Mesenchymal stem cell (in vitro differentiated cells and primary cell): ENCODE results near the gene RBM20.
A peak's percentile ranks its signal among the peaks of the same experiment; 100 is the strongest.

ENCODE experiments used
- DNase-seq: peaks from one replicate; pipeline ENCODE4 v3.0.0-alpha.2; 2013
- H2AFZ ChIP-seq: one replicate; pipeline ENCODE4 v1.6.1; 2013; ENCODE audit warnings: low read depth, mild to moderate bottlenecking, control low read depth, inconsistent platforms, low read length, moderate library complexity
- H2AK5ac ChIP-seq: 2 replicates; pipeline ENCODE4 v1.6.1; 2013; ENCODE audit warnings: low read length, moderate library complexity, mild to moderate bottlenecking, inconsistent platforms; ENCODE audit not compliant: severe bottlenecking
- H2BK120ac ChIP-seq: one replicate; pipeline ENCODE4 v1.6.1; 2013; ENCODE audit warnings: low read depth, mild to moderate bottlenecking, inconsistent platforms, low read length, moderate library complexity
- H2BK12ac ChIP-seq, 2 experiments: one replicate each; pipeline ENCODE4 v1.6.1; 2013; ENCODE audit warnings: inconsistent platforms in 2 of 2, low read length in 2 of 2, mild to moderate bottlenecking in 2 of 2, moderate library complexity in 2 of 2, control low read depth in 1 of 2
- H2BK15ac ChIP-seq: one replicate; pipeline ENCODE4 v1.6.1; 2013; ENCODE audit warnings: mild to moderate bottlenecking, low read depth, inconsistent platforms; ENCODE audit not compliant: poor library complexity, severe bottlenecking
- H2BK5ac ChIP-seq: 2 replicates; pipeline ENCODE4 v1.6.1; 2013; ENCODE audit warnings: low read depth, mild to moderate bottlenecking, low read length, control low read depth, inconsistent platforms; ENCODE audit not compliant: poor library complexity, severe bottlenecking
- H3K14ac ChIP-seq, 2 experiments: one replicate each; pipeline ENCODE4 v1.6.1; 2013; ENCODE audit warnings: inconsistent platforms in 2 of 2, low read length in 2 of 2, control low read depth in 1 of 2, mild to moderate bottlenecking in 1 of 2, moderate library complexity in 1 of 2
- H3K18ac ChIP-seq, 2 experiments: one replicate each; pipeline ENCODE4 v1.6.1; 2013; ENCODE audit warnings: inconsistent platforms in 2 of 2, low read length in 2 of 2, control low read depth in 1 of 2, low read depth in 1 of 2, mild to moderate bottlenecking in 1 of 2
- H3K23ac ChIP-seq, 2 experiments: one replicate each; pipeline ENCODE4 v1.6.1; 2013; ENCODE audit warnings: inconsistent platforms in 2 of 2, low read length in 2 of 2, mild to moderate bottlenecking in 2 of 2, moderate library complexity in 2 of 2, control low read depth in 1 of 2
- H3K27ac ChIP-seq: 2 replicates; pipeline ENCODE4 v1.5.1; 2013; ENCODE audit warnings: mild to moderate bottlenecking, moderate library complexity, low read length, control low read depth, inconsistent platforms; ENCODE audit not compliant: poor library complexity, severe bottlenecking
- H3K27me3 ChIP-seq, 2 experiments: 2 replicates each; pipeline versions ENCODE4 v1.6.1 to v1.7.0; 2013; ENCODE audit warnings: low read length in 2 of 2, mild to moderate bottlenecking in 2 of 2, moderate library complexity in 2 of 2, control low read depth in 1 of 2, inconsistent platforms in 1 of 2; ENCODE audit not compliant: control insufficient read depth in 1 of 2, insufficient read depth in 1 of 2
- H3K36me3 ChIP-seq, 2 experiments: 2 replicates each; pipeline versions ENCODE4 v1.6.1 to v1.7.0; 2013; ENCODE audit warnings: low read length in 2 of 2, control low read depth in 1 of 2, inconsistent platforms in 1 of 2, low read depth in 1 of 2, mild to moderate bottlenecking in 1 of 2; ENCODE audit not compliant: insufficient read depth in 2 of 2, control insufficient read depth in 1 of 2
- H3K4ac ChIP-seq, 2 experiments: one replicate each; pipeline ENCODE4 v1.6.1; 2013; ENCODE audit warnings: inconsistent platforms in 2 of 2, low read length in 2 of 2, mild to moderate bottlenecking in 2 of 2, moderate library complexity in 2 of 2, control low read depth in 1 of 2, low read depth in 1 of 2
- H3K4me1 ChIP-seq: 2 replicates; pipeline ENCODE4 v1.6.1; 2013; ENCODE audit warnings: low read depth, low read length, control low read depth; ENCODE audit not compliant: control insufficient read depth, insufficient read depth
- H3K4me2 ChIP-seq: 2 replicates; pipeline ENCODE4 v1.6.1; 2013; ENCODE audit warnings: low read length, mild to moderate bottlenecking, inconsistent platforms; ENCODE audit not compliant: poor library complexity, severe bottlenecking
- H3K4me3 ChIP-seq, 2 experiments: 2 replicates each; pipeline versions ENCODE4 v1.5.1 to v1.7.0; 2013; ENCODE audit warnings: low read length in 2 of 2, mild to moderate bottlenecking in 2 of 2, control low read depth in 1 of 2, low read depth in 1 of 2; ENCODE audit not compliant: insufficient read depth in 1 of 2
- H3K79me1 ChIP-seq: replicated peaks from 2 replicates; pipeline ENCODE4 v1.6.1; 2013; ENCODE audit warnings: mild to moderate bottlenecking, control low read depth, low read length, inconsistent platforms; ENCODE audit not compliant: poor library complexity, severe bottlenecking
- H3K9ac ChIP-seq: 2 replicates; pipeline ENCODE4 v1.7.0; 2013; ENCODE audit warnings: mild to moderate bottlenecking, low read length, moderate library complexity
- H3K9me3 ChIP-seq: 2 replicates; pipeline ENCODE4 v1.7.0; 2013; ENCODE audit warnings: mild to moderate bottlenecking, low read length; ENCODE audit not compliant: control insufficient read depth
- H4K8ac ChIP-seq: one replicate; pipeline ENCODE4 v1.6.1; 2013; ENCODE audit warnings: inconsistent platforms, mild to moderate bottlenecking, low read length, moderate library complexity
- H4K91ac ChIP-seq: one replicate; pipeline ENCODE4 v1.6.1; 2013; ENCODE audit warnings: mild to moderate bottlenecking, low read length, inconsistent platforms
- WGBS: methylation state at CpG from one replicate; pipeline ENCODE4 v1.1.7; 2013; ENCODE audit warnings: mixed read lengths; 5-methylcytosine and 5-hydroxymethylcytosine counted together

The RBM20 gene

GRCh38 chr10:110717781-110718589 lies 73.8 kb downstream of the RBM20 start:
- H2AK5ac ChIP-seq: no peak overlapping the region
- no peak overlapping the region for H2AFZ ChIP-seq
- no peak overlapping the region for H4K8ac ChIP-seq
- H2BK5ac ChIP-seq: no peak overlapping the region
- peak overlapping the region in 1 of 2 experiments; percentile 7 for H3K18ac ChIP-seq
- no peak overlapping the region for H4K91ac ChIP-seq
- no peak overlapping the region for H2BK120ac ChIP-seq
- no peak overlapping the region for H2BK15ac ChIP-seq
- peak overlapping the region in 1 of 2 experiments; percentile 62 for H3K14ac ChIP-seq
- no peak for DNase-seq
- H3K4me3 ChIP-seq: no peak overlapping the region
- H3K27ac ChIP-seq: no peak overlapping the region
- H3K4me2 ChIP-seq: no peak overlapping the region
- H3K27me3 ChIP-seq: peaks cover 0 to 52% of the 10 kb centered on the region in 2 experiments
- no peak overlapping the region for H2BK12ac ChIP-seq
- no peaks in the 10 kb centered on the region for H3K4me1 ChIP-seq
- H3K36me3 ChIP-seq: no peaks in the 10 kb centered on the region
- H3K9ac ChIP-seq: no peak overlapping the region
- H3K9me3 ChIP-seq: no peaks in the 10 kb centered on the region
- 40% methylated on average over 4 of the region's 4 CpGs for WGBS
- H3K23ac ChIP-seq: peak overlapping the region in 1 of 2 experiments; percentile 90
- no peaks in the 10 kb centered on the region for H3K79me1 ChIP-seq
- H3K4ac ChIP-seq: no peak overlapping the region

DNA sequence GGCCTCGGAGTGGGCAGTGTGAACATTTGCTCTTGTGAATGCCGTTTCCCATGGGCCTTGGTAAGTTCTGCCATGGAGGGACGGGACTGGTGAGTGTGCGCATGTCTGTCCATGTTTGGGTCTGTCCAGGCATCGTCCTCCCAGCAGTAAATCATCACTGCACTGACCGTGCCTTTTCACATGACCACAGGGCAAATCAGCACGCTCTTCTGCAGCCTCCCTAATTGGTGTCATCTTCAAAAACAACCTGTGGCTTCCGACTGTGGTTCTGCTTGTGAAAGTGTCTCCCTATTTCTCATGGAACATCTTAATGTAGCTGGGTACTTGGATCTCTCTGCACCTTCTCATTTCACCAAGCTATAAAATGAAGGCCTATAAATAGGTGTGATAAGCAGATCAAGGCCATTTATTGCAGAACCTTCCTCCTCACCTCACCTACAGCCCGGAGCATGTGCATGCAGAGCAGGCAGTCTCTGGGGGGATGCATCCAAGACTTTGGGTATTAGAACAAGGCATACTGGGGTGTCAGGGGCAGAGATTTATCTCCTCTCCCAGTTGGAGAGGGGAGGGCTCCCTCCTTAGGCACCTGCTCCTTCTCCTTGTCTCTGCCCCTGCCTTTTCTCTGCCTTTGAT lies 77.4 kb downstream of the RBM20 start:
- Histone ChIP-seq H3K4me2 (no peak overlapping the region), H3K18ac (no peak overlapping the region), H3K9me3 (peaks cover 4% of the 10 kb centered on the region), H3K79me1 (no peaks in the 10 kb centered on the region), H2BK15ac (no peak overlapping the region), H3K36me3 (no peaks in the 10 kb centered on the region), H2AFZ (no peak overlapping the region), H3K9ac (no peak overlapping the region), H2AK5ac (no peak overlapping the region), H3K4me1 (peaks cover 5% of the 10 kb centered on the region), H3K14ac (no peak overlapping the region), H3K4me3 (no peak overlapping the region), H3K27ac (no peak overlapping the region), H3K4ac (no peak overlapping the region), H3K27me3 (peaks cover 0 to 45% of the 10 kb centered on the region in 2 experiments), H4K8ac (no peak overlapping the region), H4K91ac (no peak overlapping the region), H2BK12ac (no peak overlapping the region), H2BK120ac (no peak overlapping the region), H3K23ac (no peak overlapping the region), H2BK5ac (no peak overlapping the region)
- WGBS: 84% methylated on average over 8 of the region's 9 CpGs
- no peak for DNase-seq

- peaks cover 0 to 32% of the 10 kb centered on the region in 2 experiments for H3K27me3 ChIP-seq
- no peak overlapping the region for H2AFZ ChIP-seq
- no peak overlapping the region for H2BK120ac ChIP-seq
- H3K4me1 ChIP-seq: peaks cover 5% of the 10 kb centered on the region
- H2AK5ac ChIP-seq: no peak overlapping the region
- no peak overlapping the region for H2BK15ac ChIP-seq
- H4K91ac ChIP-seq: no peak overlapping the region
- H3K4me3 ChIP-seq: no peak overlapping the region
- H3K14ac ChIP-seq: no peak overlapping the region
- H3K79me1 ChIP-seq: no peaks in the 10 kb centered on the region
- H3K27ac ChIP-seq: no peak overlapping the region
- peaks cover 4% of the 10 kb centered on the region for H3K9me3 ChIP-seq
- WGBS: 88% methylated on average over 4 of the region's 4 CpGs
- no peak overlapping the region for H2BK12ac ChIP-seq
- H2BK5ac ChIP-seq: no peak overlapping the region
- H4K8ac ChIP-seq: no peak overlapping the region
- H3K4ac ChIP-seq: no peak overlapping the region
- no peak overlapping the region for H3K9ac ChIP-seq
- no peaks in the 10 kb centered on the region for H3K36me3 ChIP-seq
- H3K23ac ChIP-seq: no peak overlapping the region
- H3K18ac ChIP-seq: no peak overlapping the region
- no peak overlapping the region for H3K4me2 ChIP-seq
- DNase-seq: no peak
These were observed 79.2 kb downstream of the RBM20 start for GRCh38 chr10:110723224-110723891.
